HG02840 (cell line): ENCODE measurements around the gene SEMA4C.

Experiments used
- ATAC-seq: cut with Tn5 transposase; IDR thresholded peaks from one replicate; pipeline ENCODE4 v1.9.1; 2021; ENCODE audit warnings: mild to moderate bottlenecking, moderate library complexity, moderate number of reproducible peaks; ENCODE audit not compliant: unreplicated experiment, low FRiP score

SEMA4C gene, protein sequence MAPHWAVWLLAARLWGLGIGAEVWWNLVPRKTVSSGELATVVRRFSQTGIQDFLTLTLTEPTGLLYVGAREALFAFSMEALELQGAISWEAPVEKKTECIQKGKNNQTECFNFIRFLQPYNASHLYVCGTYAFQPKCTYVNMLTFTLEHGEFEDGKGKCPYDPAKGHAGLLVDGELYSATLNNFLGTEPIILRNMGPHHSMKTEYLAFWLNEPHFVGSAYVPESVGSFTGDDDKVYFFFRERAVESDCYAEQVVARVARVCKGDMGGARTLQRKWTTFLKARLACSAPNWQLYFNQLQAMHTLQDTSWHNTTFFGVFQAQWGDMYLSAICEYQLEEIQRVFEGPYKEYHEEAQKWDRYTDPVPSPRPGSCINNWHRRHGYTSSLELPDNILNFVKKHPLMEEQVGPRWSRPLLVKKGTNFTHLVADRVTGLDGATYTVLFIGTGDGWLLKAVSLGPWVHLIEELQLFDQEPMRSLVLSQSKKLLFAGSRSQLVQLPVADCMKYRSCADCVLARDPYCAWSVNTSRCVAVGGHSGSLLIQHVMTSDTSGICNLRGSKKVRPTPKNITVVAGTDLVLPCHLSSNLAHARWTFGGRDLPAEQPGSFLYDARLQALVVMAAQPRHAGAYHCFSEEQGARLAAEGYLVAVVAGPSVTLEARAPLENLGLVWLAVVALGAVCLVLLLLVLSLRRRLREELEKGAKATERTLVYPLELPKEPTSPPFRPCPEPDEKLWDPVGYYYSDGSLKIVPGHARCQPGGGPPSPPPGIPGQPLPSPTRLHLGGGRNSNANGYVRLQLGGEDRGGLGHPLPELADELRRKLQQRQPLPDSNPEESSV

GRCh38 chr2:96869822-96870625, at the start of gene SEMA4C:
SEMA4C (minus strand) TSS chr2:96870080; CDS start chr2:96867886, 2,194 bp downstream.
- no peak for ATAC-seq

DNA sequence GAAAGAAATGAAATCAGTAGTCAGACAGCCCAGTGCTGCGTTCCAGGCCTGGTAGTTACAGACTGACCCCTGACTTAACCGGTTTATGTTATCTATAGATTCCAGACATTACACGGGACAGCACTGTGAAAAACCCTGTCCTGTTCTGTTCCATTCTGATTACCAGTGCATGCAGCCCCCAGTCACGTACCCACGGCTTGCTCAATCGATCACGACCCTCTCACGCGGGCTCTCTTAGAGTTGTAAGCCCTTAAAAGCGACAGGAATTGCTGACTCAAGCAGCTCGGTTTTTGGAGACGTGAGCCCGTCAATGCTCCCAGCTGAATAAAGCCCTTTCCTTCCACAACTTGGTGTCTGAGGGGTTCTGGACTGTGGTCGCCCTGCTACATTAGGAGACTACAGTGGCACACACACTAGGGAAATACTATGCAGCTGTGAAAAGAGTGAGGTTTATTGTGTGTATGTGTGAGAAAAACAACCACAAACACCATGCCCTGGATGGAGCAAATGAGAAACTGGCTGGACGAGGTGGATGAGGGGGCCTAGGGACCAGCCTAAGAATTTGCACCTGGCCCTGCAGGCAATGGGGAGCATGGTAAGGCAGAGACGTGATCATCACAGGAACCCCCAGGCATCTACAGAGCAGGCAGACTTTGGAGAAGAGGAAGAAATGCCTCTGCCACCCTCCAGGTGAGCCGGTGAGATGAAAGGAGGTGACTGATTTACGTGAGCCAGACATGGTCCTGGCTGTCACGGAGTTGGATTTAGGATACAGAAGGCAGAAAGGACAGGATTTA, 49.1 kb upstream of the SEMA4C start:
- no peak for ATAC-seq

DNA sequence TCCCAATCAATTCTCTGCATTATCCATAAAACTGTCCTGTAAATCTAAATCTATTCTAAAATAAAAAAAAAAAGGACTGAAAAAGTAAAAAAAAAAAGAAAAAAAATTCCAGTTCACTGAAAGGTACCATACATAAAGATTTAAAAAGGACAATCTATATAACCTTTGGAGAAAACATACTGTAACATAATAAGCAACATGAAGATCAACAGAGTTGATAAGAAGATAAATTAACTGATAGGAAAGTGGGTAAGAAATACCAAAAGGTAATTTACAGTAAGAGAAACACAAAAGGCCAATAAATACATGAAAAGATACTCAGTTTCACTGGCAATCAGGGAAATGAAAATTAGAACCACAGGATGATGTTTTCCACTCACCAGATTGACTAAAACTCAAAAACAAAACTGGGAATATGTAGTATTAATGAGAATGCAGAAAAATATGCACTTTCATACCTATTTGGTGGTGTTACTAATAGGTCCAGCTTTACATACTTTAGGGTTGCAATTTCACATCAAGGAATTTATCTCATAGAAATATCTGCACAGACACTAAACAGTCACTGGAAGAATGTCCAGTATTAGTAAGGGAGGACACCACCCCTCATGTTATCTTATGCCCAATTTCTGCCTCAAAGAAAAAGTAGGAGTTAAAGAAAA, 48.3 kb upstream of the SEMA4C start:
- ATAC-seq = no peak

DNA sequence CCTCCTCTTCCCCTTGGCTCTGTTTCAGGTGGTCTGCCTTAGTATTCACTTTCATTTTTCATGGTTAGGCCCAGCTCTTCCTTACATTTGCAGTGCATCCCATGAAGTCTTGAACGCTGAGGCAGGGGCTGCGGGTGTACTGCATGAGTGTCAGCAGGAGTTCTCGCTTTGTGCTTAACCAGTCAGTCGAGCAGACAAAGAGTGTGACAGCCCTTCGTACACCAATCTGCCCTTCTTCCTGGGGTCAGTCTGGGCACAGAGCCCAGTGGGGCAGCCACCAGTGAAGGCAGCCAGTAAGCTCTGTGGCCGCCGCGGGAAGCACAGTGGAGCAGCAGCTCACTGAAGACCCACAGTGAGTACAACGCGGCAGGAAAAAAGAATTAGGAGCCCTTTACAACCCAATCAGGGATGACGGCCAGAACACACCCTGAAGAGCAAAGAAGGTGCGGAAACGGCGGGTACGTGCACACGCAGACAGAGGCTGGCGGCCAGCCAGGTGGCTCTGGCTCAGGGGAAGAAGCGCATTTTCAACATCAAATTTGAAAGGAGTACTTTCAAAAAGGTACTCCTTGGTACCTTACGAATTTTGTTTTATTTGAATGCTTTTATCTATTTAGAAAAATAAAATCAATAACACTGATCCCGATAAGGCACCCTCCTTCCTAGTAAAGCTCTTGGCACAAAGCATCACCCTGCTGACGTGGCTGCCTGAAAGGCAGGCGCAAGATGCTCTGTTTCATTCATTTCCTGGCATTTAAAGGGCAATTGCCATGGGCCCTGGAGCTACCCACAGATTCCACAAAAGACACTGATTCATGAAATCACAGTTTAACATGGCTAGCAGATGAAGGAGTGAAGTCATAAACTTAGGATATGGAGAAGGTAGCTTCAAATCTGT, 47.0 kb upstream of the SEMA4C start:
- no peak for ATAC-seq

DNA sequence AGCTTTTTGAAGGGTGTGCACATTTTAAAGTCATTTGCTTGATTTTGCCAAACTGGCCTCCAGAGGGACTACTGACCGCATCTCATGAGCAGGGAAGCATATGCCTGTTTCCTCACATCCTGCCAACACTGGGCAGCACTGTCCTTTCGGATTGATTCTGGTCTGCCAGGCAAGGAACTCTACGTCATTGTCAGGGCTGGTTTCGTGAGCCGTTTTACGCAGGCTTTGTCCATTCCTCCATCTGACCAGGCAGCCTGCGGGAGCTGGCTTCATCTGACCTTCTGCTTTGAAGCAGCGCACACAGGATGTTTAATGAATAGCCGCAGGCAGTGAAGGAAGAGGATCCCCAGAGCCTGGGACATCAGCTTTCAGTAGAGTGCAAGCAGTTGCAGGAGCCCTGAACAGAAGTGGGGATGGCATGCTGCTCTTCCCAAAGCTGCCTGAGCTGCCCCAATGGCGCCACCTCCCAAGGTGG, 46.3 kb upstream of the SEMA4C start:
- ATAC-seq = no peak

GRCh38 chr2:96914332-96914731, 44.5 kb upstream of the SEMA4C start:
- ATAC-seq = no peak

DNA sequence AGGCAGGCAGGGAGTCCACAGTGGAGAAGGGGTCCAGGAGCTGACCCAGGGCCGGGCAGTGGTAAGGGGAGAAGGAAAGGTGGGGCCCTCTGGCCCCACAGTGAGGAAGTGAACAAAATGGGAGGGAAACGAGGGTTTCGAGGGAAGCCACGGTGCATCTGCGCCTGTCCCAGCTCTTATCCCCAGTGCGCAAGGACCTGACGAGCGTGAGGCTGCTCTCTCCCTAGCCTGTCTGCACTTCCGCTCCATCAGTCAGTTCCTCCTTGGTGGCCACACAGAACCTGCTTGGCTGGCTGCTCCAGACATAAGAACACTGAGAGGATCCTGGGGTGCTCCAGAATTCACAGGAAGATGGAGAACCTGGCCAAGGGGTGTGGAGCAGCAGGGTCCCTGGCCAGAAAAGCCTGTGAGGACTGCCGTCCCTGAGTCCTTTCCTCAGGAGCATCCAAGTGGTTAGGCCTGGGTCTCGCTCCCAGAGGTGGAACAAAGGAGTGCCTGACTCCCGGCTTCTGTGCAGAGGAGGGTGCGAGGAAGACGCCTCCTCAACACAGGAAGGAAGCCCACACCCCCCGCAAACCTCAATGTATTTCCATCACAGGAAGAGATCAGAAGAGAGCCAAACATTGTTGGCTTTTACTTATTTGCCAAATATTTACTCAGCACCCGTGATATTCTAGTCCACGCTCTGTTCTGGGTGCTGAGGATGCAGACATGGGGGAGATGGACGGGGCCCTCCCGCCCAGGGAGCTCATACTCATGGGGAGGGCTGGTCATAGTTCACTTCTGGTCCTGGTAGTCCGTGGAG, 43.7 kb upstream of the SEMA4C start:
- no peak for ATAC-seq

- no peak for ATAC-seq
Measured at GRCh38 chr2:96913117-96913397, 43.2 kb upstream of the SEMA4C start.

DNA sequence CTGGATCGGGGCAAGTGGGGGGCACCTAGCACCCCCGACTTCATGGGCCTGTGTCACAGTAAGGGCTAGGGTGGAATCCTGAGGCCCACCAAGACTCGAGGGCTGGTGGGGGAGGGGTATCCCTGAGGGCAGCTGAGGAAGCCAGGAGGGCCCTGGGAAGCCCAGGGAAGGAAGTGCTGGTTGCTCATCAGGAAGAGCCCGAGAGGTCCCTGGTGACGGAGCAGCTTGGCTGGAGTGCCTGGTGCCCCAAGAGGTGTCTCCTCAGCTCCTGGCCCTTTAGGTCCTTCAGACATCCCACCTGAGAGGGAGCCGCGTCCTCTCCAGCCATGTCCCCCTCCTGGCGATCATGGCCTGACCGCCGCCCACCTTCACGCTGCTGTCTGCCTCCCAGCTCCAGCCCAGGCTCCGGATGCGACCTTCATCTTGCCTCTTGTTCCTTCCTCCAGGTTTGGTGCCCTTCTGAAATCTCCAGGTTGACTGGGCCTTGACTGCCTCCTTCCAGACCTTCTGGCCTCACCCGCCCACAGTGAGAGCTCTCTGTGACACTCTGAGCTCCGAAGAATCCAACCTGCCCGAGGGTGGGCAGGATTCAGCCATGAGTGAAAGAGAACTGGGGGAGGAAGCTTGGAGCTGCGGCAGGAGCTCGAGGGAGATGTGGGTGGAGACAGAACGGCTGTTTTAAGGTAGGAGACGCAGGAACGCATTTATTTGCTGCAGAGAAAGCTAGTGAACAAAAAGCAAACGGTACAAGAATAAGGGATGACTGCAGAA, 42.7 kb upstream of the SEMA4C start:
- ATAC-seq = no peak

GRCh38 chr2:96909611-96910021, 39.7 kb upstream of the SEMA4C start:
- ATAC-seq = no peak

- ATAC-seq = no peak
Measured at GRCh38 chr2:96907115-96908041, 37.5 kb upstream of the SEMA4C start.

DNA sequence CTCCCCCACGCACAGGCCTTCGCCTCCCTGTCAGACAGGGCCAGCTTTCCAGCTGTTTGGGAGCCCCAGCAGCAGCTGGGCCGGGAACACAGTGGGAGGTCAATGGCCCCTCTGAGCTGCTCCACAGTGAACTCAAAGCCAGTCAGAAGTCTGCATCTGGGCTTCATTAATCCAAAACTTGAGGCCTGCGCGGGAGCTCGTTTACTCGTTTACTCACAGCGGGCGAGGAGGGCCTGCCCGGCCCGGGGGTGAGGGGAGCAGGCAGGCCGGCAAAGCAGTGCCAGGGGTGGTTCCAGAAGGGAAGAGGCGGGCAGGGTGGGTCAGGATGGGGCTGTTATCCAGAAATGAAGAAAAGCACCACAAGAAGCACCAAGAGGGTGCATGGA, 36.8 kb upstream of the SEMA4C start:
- no peak for ATAC-seq

- no peak for ATAC-seq
Measured at GRCh38 chr2:96903815-96904214, 33.9 kb upstream of the SEMA4C start.

DNA sequence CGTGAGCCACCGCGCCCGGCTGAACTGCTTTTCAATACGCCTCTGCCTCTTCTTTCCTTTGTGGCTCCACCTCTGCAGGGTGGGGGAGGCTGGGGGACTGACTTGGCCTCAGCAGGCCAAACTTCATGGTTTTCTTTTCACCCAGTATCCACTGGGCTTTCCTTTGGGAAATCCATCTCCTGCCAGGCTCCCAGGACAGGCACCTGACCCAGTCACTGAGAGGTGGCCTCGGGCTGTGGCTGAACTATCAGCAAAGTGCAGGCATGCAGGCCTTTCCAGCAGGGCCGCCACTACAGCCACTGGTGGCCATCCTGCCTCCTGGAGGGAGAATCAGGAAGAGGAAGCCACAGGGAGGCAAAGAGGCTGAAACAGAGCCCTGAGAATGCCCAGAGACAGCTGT, 33.4 kb upstream of the SEMA4C start:
- ATAC-seq = no peak

DNA sequence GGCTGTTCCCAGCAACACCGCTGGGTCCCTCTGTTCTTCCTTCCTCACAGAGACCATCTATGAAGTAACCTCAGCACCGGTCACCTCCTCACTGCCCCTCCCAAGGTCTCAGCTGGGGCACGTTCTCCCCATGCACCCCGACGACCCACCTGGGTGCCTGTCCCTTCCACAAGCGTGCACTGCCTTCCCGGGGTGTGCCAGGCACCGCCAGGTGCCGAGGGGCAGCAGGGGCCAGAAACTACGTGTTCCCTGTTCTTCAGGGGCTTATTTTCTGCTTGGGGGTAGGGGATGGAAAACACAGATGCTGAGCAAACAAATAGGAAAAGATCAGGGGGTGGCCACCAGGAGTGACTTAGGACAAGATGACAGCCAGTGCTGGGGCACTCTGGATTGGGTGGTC, 30.4 kb upstream of the SEMA4C start:
- no peak for ATAC-seq

DNA sequence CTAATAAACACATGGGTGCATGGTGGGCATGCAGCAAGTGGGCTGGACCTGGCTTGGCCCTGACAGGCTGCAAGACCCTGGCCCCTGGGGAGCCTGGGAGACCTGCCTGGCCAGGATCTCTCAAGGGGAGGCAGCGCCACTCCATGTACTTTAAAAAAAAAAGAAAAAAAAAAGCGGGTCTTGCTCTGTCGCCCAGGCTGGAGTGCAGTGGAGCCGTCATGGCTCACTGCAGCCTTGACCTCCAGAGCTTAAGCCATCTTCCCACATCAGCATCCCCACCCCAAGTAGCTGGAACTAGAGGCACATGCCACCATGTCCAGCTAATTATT, 29.5 kb upstream of the SEMA4C start:
- ATAC-seq = no peak
